ENCODE data around the gene ELOB.

Gene ELOB

DNA sequence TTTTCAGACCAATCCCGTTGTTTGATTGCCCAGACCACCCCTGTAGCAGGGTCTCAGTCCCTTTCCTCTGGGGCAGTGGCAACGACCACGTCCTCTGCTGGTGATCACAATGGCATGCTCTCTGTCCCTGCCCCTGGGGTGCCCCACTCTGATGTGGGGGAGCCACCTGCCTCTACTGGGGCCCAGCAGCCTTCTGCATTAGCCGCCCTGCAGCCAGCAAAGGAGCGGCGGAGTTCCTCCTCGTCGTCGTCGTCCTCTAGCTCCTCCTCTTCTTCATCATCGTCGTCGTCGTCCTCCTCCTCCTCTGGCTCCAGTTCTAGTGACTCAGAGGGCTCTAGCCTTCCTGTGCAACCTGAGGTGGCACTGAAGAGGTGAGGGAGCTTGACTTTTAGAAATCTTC lies 9.2 kb downstream of the ELOB start:
- H3K9me2 ChIP-seq (ENCODE audit: low read depth, low read length), result no peaks in the 10 kb centered on the region
- H3K36me3 ChIP-seq (ENCODE audit: insufficient read depth, low read length), result peaks cover 99% of the 10 kb centered on the region
- no peaks in the 10 kb centered on the region for H3K9me3 ChIP-seq (ENCODE audit: low read length)
- no peaks in the 10 kb centered on the region for H3K79me2 ChIP-seq (ENCODE audit: insufficient read depth, low read length)
- no peaks in the 10 kb centered on the region; the same call in 1 of the 2 replicates for H3F3A ChIP-seq (ENCODE audit: insufficient read depth, low read length)
- H2AFZ ChIP-seq (ENCODE audit: low read length), result no peak overlapping the region
- TF ChIP-seq EZH2 (IDR thresholded peaks at IDR 0.05; ENCODE audit: borderline replicate concordance, low read length), result no peak
- TF ChIP-seq, protein P1, sequence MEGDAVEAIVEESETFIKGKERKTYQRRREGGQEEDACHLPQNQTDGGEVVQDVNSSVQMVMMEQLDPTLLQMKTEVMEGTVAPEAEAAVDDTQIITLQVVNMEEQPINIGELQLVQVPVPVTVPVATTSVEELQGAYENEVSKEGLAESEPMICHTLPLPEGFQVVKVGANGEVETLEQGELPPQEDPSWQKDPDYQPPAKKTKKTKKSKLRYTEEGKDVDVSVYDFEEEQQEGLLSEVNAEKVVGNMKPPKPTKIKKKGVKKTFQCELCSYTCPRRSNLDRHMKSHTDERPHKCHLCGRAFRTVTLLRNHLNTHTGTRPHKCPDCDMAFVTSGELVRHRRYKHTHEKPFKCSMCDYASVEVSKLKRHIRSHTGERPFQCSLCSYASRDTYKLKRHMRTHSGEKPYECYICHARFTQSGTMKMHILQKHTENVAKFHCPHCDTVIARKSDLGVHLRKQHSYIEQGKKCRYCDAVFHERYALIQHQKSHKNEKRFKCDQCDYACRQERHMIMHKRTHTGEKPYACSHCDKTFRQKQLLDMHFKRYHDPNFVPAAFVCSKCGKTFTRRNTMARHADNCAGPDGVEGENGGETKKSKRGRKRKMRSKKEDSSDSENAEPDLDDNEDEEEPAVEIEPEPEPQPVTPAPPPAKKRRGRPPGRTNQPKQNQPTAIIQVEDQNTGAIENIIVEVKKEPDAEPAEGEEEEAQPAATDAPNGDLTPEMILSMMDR (IDR thresholded peaks at IDR 0.05; ENCODE audit: low read length), result no peak
- H4K20me1 ChIP-seq (ENCODE audit: insufficient read depth, low read length), result no peaks in the 10 kb centered on the region
- no peaks in the 10 kb centered on the region for H3K27me3 ChIP-seq (ENCODE audit: insufficient read depth, low read length)
- H3K4me2 ChIP-seq (ENCODE audit: low read length), result no peak overlapping the region
- no peak overlapping the region for H3K9ac ChIP-seq (ENCODE audit: low read length)
- H3K27ac ChIP-seq (ENCODE audit: low read depth, low read length, poor library complexity, severe bottlenecking), result no peak overlapping the region
- H3K4me3 ChIP-seq (ENCODE audit: low read depth, low read length, poor library complexity, severe bottlenecking), result no peak overlapping the region
- no peaks in the 10 kb centered on the region for H3K4me1 ChIP-seq (ENCODE audit: insufficient read depth, low read length, severe bottlenecking)

DNA sequence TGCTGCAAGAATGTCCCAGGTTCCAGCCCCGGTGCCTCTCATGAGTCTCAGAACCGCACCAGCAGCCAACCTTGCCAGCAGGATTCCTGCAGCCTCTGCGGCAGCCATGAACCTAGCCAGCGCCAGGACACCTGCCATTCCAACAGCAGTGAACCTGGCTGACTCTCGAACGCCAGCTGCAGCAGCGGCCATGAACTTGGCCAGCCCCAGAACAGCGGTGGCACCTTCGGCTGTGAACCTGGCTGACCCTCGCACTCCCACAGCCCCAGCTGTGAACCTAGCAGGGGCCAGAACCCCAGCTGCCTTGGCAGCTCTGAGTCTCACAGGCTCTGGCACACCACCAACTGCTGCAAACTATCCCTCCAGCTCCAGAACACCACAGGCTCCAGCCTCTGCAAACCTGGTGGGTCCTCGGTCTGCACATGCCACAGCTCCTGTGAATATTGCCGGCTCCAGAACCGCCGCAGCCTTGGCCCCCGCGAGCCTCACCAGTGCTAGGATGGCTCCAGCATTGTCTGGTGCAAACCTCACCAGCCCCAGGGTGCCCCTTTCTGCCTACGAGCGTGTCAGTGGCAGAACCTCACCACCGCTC lies 9.8 kb downstream of the ELOB start:
- H3K9ac ChIP-seq (ENCODE audit: low read length), result no peak overlapping the region

DNA sequence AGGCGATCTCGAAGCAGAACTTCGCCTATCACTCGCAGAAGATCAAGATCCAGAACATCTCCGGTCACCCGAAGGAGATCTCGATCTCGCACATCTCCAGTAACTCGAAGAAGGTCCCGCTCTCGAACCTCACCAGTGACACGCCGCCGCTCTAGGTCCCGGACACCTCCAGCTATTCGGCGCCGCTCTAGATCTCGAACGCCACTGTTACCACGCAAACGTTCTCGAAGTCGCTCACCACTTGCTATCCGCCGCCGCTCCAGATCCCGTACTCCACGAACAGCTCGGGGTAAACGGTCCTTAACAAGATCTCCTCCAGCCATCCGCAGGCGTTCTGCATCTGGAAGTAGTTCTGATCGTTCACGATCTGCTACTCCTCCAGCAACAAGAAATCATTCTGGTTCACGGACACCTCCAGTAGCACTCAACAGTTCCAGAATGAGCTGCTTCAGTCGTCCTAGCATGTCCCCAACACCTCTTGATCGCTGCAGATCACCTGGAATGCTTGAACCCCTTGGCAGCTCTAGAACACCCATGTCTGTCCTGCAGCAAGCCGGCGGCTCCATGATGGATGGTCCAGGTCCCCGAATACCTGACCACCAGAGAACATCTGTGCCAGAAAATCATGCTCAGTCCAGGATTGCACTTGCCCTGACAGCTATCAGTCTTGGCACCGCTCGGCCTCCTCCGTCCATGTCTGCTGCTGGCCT lies 10.5 kb downstream of the ELOB start:
- Histone ChIP-seq H3K9ac (ENCODE audit: low read length) (no peak overlapping the region), H3K27ac (ENCODE audit: low read depth, low read length, poor library complexity, severe bottlenecking) (no peak overlapping the region), H4K20me1 (ENCODE audit: insufficient read depth, low read length) (no peaks in the 10 kb centered on the region), H3K9me2 (ENCODE audit: low read depth, low read length) (no peaks in the 10 kb centered on the region), H3K4me3 (ENCODE audit: low read depth, low read length, poor library complexity, severe bottlenecking) (no peak overlapping the region), H3K4me2 (ENCODE audit: low read length) (no peak overlapping the region), H3K9me3 (ENCODE audit: low read length) (no peaks in the 10 kb centered on the region), H3K36me3 (ENCODE audit: insufficient read depth, low read length) (peaks cover 100% of the 10 kb centered on the region), H3F3A (ENCODE audit: insufficient read depth, low read length) (no peaks in the 10 kb centered on the region; the same call in 1 of the 2 replicates), H3K27me3 (ENCODE audit: insufficient read depth, low read length) (no peaks in the 10 kb centered on the region), H2AFZ (ENCODE audit: low read length) (no peak overlapping the region), H3K79me2 (ENCODE audit: insufficient read depth, low read length) (no peaks in the 10 kb centered on the region), H3K4me1 (ENCODE audit: insufficient read depth, low read length, severe bottlenecking) (no peaks in the 10 kb centered on the region)
- TF ChIP-seq EZH2 (IDR thresholded peaks at IDR 0.05; ENCODE audit: borderline replicate concordance, low read length), result no peak
- TF ChIP-seq, protein P1 (IDR thresholded peaks at IDR 0.05; ENCODE audit: low read length), result no peak

More for the DNA sequence above, 9.8 kb downstream of the ELOB start:
- Histone ChIP-seq H3K27ac (ENCODE audit: low read depth, low read length, poor library complexity, severe bottlenecking) (no peak overlapping the region), H3K4me3 (ENCODE audit: low read depth, low read length, poor library complexity, severe bottlenecking) (no peak overlapping the region), H3F3A (ENCODE audit: insufficient read depth, low read length) (no peaks in the 10 kb centered on the region; the same call in 1 of the 2 replicates), H4K20me1 (ENCODE audit: insufficient read depth, low read length) (no peaks in the 10 kb centered on the region), H3K27me3 (ENCODE audit: insufficient read depth, low read length) (no peaks in the 10 kb centered on the region), H3K79me2 (ENCODE audit: insufficient read depth, low read length) (no peaks in the 10 kb centered on the region), H2AFZ (ENCODE audit: low read length) (no peak overlapping the region), H3K4me1 (ENCODE audit: insufficient read depth, low read length, severe bottlenecking) (no peaks in the 10 kb centered on the region), H3K9me2 (ENCODE audit: low read depth, low read length) (no peaks in the 10 kb centered on the region), H3K9me3 (ENCODE audit: low read length) (no peaks in the 10 kb centered on the region), H3K4me2 (ENCODE audit: low read length) (no peak overlapping the region), H3K36me3 (ENCODE audit: insufficient read depth, low read length) (peaks cover 100% of the 10 kb centered on the region)
- TF ChIP-seq EZH2 (IDR thresholded peaks at IDR 0.05; ENCODE audit: borderline replicate concordance, low read length), result no peak
- TF ChIP-seq, protein P1 (IDR thresholded peaks at IDR 0.05; ENCODE audit: low read length), result no peak
